Measurements from ENCODE around the gene TULP1.

DNA sequence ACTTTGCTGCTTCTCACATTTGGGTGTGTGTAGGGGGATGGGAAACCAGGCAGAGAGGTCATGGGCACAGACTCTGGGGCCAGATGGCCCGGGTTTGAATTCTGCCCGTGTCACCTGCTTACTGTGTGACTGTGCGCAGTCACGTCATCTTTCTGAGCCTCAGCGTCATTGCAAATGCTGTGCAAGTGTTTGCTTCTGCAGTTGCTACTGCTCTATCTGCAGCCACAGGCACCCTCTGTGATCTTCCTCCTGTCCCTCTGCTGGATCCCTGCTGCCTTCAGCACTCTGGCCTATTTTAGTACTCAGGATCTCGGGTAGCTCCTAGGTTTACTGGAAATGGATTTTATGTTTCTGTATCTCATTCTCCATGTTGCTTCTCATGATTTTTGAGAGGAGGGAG is 40.6 kb upstream of the TULP1 start:
- TF ChIP-seq, protein P1, sequence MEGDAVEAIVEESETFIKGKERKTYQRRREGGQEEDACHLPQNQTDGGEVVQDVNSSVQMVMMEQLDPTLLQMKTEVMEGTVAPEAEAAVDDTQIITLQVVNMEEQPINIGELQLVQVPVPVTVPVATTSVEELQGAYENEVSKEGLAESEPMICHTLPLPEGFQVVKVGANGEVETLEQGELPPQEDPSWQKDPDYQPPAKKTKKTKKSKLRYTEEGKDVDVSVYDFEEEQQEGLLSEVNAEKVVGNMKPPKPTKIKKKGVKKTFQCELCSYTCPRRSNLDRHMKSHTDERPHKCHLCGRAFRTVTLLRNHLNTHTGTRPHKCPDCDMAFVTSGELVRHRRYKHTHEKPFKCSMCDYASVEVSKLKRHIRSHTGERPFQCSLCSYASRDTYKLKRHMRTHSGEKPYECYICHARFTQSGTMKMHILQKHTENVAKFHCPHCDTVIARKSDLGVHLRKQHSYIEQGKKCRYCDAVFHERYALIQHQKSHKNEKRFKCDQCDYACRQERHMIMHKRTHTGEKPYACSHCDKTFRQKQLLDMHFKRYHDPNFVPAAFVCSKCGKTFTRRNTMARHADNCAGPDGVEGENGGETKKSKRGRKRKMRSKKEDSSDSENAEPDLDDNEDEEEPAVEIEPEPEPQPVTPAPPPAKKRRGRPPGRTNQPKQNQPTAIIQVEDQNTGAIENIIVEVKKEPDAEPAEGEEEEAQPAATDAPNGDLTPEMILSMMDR (IDR thresholded peaks at IDR 0.05 in 2 of 3, conservative IDR thresholded peaks at IDR 0.05 in 1 of 3; ENCODE audit: borderline replicate concordance in 1 of 3, insufficient read depth in 1 of 3, low read depth in 2 of 3, low read length in 2 of 3) = no peak
- no peak for TF ChIP-seq RAD21 (IDR thresholded peaks at IDR 0.05; ENCODE audit: low read depth)
- no peak for TF ChIP-seq POLR2A (IDR thresholded peaks at IDR 0.05; ENCODE audit: borderline replicate concordance, extremely low read depth, insufficient read depth, insufficient read length)
- TF ChIP-seq, protein P2, sequence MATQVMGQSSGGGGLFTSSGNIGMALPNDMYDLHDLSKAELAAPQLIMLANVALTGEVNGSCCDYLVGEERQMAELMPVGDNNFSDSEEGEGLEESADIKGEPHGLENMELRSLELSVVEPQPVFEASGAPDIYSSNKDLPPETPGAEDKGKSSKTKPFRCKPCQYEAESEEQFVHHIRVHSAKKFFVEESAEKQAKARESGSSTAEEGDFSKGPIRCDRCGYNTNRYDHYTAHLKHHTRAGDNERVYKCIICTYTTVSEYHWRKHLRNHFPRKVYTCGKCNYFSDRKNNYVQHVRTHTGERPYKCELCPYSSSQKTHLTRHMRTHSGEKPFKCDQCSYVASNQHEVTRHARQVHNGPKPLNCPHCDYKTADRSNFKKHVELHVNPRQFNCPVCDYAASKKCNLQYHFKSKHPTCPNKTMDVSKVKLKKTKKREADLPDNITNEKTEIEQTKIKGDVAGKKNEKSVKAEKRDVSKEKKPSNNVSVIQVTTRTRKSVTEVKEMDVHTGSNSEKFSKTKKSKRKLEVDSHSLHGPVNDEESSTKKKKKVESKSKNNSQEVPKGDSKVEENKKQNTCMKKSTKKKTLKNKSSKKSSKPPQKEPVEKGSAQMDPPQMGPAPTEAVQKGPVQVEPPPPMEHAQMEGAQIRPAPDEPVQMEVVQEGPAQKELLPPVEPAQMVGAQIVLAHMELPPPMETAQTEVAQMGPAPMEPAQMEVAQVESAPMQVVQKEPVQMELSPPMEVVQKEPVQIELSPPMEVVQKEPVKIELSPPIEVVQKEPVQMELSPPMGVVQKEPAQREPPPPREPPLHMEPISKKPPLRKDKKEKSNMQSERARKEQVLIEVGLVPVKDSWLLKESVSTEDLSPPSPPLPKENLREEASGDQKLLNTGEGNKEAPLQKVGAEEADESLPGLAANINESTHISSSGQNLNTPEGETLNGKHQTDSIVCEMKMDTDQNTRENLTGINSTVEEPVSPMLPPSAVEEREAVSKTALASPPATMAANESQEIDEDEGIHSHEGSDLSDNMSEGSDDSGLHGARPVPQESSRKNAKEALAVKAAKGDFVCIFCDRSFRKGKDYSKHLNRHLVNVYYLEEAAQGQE (IDR thresholded peaks at IDR 0.05; ENCODE audit: low read depth) = no peak
- no peak for TF ChIP-seq SIN3A (IDR thresholded peaks at IDR 0.05; ENCODE audit: low read depth)
- TF ChIP-seq EZH2 (IDR thresholded peaks at IDR 0.05) = no peak
- no peak for TF ChIP-seq CBX3 (IDR thresholded peaks at IDR 0.05; ENCODE audit: low read depth)

Measured in HCT116 (cell line).